DOHH2 (cell line): Measurements from ENCODE around the gene HS3ST4.
"Not testable (repeated sequence)": the region's sequence is repeated elsewhere in the genome, so short reads cannot be mapped to it uniquely, and the experiment has no call there.

Experiments used
- H3F3A ChIP-seq: fragments of 200-600 bp; sonication (generic), shearing (Covaris generic); 2 replicates; pipeline ENCODE4 v1.6.0; 2016; ENCODE audit warnings: antibody characterized with exemption, mild to moderate bottlenecking; ENCODE audit not compliant: control insufficient read depth, insufficient read depth
- H3K27ac ChIP-seq: fragments of 200-600 bp; sonication (generic); 2 replicates; pipeline ENCODE4 v1.5.1; 2014; ENCODE audit warnings: low read depth, mild to moderate bottlenecking, low read length, moderate library complexity
- H3K27me3 ChIP-seq: fragments of 200-600 bp; sonication (generic); 2 replicates; pipeline ENCODE4 v1.6.1; 2014; ENCODE audit warnings: mild to moderate bottlenecking, low read length, mixed read lengths; ENCODE audit not compliant: control insufficient read depth
- H3K36me3 ChIP-seq: fragments of 200-600 bp; sonication (generic); 2 replicates; pipeline ENCODE4 v1.6.1; 2014; ENCODE audit warnings: mild to moderate bottlenecking, low read length, moderate library complexity, mixed read lengths; ENCODE audit not compliant: control insufficient read depth
- H3K4me1 ChIP-seq: fragments of 200-600 bp; sonication (generic); 2 replicates; pipeline ENCODE4 v1.6.1; 2014; ENCODE audit warnings: mild to moderate bottlenecking, low read length, mixed read lengths; ENCODE audit not compliant: control insufficient read depth
- H3K4me2 ChIP-seq: fragments of 200-600 bp; sonication (generic); 2 replicates; pipeline ENCODE4 v1.6.0; 2014; ENCODE audit warnings: mild to moderate bottlenecking, low read length, moderate library complexity
- H3K4me3 ChIP-seq: fragments of 200-600 bp; sonication (generic); 2 replicates; pipeline ENCODE4 v1.5.1; 2014; ENCODE audit warnings: mild to moderate bottlenecking, low read length, mixed read lengths
- H3K79me2 ChIP-seq: fragments of 200-600 bp; sonication (generic); 2 replicates; pipeline ENCODE4 v1.6.1; 2014; ENCODE audit warnings: mild to moderate bottlenecking, low read length, mixed read lengths; ENCODE audit not compliant: control insufficient read depth
- H3K9me2 ChIP-seq: fragments of 200-600 bp; sonication (generic); replicated peaks from 2 replicates; pipeline ENCODE4 v1.6.1; 2014; ENCODE audit warnings: mild to moderate bottlenecking, low read length, mixed read lengths; ENCODE audit not compliant: control insufficient read depth
- H3K9me3 ChIP-seq: fragments of 200-600 bp; sonication (generic); 2 replicates; pipeline ENCODE4 v1.6.1; 2014; ENCODE audit warnings: antibody characterized with exemption, low read length, mixed read lengths; ENCODE audit not compliant: control insufficient read depth, insufficient read depth
- H4K20me1 ChIP-seq: fragments of 200-600 bp; sonication (generic); 2 replicates; pipeline ENCODE4 v1.6.0; 2014; ENCODE audit warnings: low read depth, mild to moderate bottlenecking, antibody characterized with exemption, low read length, moderate library complexity; ENCODE audit not compliant: control insufficient read depth, insufficient read depth
- CTCF ChIP-seq: fragments of 200-600 bp; sonication (generic); IDR thresholded peaks from one replicate; pipeline ENCODE4 v1.5.1; 2014; ENCODE audit warnings: antibody characterized with exemption, mild to moderate bottlenecking, low read depth, low read length; ENCODE audit not compliant: poor library complexity, severe bottlenecking
- EZH2phosphoT487 ChIP-seq: fragments of 200-600 bp; sonication (generic); IDR thresholded peaks from 2 replicates; pipeline ENCODE4 v1.6.1; 2017; ENCODE audit warnings: borderline replicate concordance, mild to moderate bottlenecking, antibody characterized with exemption, low read length, moderate library complexity, mixed read lengths

HS3ST4 gene

GRCh38 chr16:25771216-25771615 is 79.5 kb downstream of the HS3ST4 start:
- Histone ChIP-seq H4K20me1 (no peaks in the 10 kb centered on the region), H3K9me3 (no peaks in the 10 kb centered on the region), H3K27ac (no peak overlapping the region), H3K4me3 (no peak overlapping the region), H3K27me3 (no peaks in the 10 kb centered on the region), H3K79me2 (no peaks in the 10 kb centered on the region), H3K4me1 (no peaks in the 10 kb centered on the region), H3K36me3 (no peaks in the 10 kb centered on the region), H3F3A (no peaks in the 10 kb centered on the region), H3K9me2 (no peaks in the 10 kb centered on the region), H3K4me2 (no peak overlapping the region)
- TF ChIP-seq EZH2phosphoT487 (no peak), CTCF (no peak)

- TF ChIP-seq EZH2phosphoT487 (no peak), CTCF (no peak)
- Histone ChIP-seq H3K27me3 (no peaks in the 10 kb centered on the region), H3K4me3 (no peak overlapping the region), H3K79me2 (no peaks in the 10 kb centered on the region), H3K9me3 (no peaks in the 10 kb centered on the region), H3K9me2 (no peaks in the 10 kb centered on the region), H3K36me3 (no peaks in the 10 kb centered on the region), H3K27ac (no peak overlapping the region), H3F3A (no peaks in the 10 kb centered on the region), H3K4me1 (no peaks in the 10 kb centered on the region), H4K20me1 (no peaks in the 10 kb centered on the region), H3K4me2 (no peak overlapping the region)
Measured at GRCh38 chr16:25771812-25772568, 80.2 kb downstream of the HS3ST4 start.

- not testable (repeated sequence) for H3K4me2 ChIP-seq, H3F3A ChIP-seq, H3K27me3 ChIP-seq, H3K79me2 ChIP-seq, H3K9me3 ChIP-seq, H3K36me3 ChIP-seq, H3K4me1 ChIP-seq, H3K27ac ChIP-seq, H3K4me3 ChIP-seq, H4K20me1 ChIP-seq, H3K9me2 ChIP-seq
Measured at GRCh38 chr16:25776214-25776613, 84.5 kb downstream of the HS3ST4 start.

GRCh38 chr16:25783226-25783625 is 91.5 kb downstream of the HS3ST4 start:
- H3K27me3 ChIP-seq = no peaks in the 10 kb centered on the region
- no peaks in the 10 kb centered on the region for H3K4me1 ChIP-seq
- TF ChIP-seq EZH2phosphoT487 = no peak
- TF ChIP-seq CTCF = no peak
- no peaks in the 10 kb centered on the region for H3K36me3 ChIP-seq
- H3K4me2 ChIP-seq = no peak overlapping the region
- no peaks in the 10 kb centered on the region for H3K9me2 ChIP-seq
- H3K27ac ChIP-seq = no peak overlapping the region
- no peaks in the 10 kb centered on the region for H3K79me2 ChIP-seq
- no peaks in the 10 kb centered on the region for H3F3A ChIP-seq
- no peaks in the 10 kb centered on the region for H4K20me1 ChIP-seq
- no peak overlapping the region for H3K4me3 ChIP-seq
- no peaks in the 10 kb centered on the region for H3K9me3 ChIP-seq
